Lung (tissue), 12 donors: Measurements from ENCODE around the gene URM1. TPM values are rescaled to one million over a fixed set of nuclear protein-coding genes. Genes with fewer than 3 reads are reported as not detected.
"Not testable (repeated sequence)": the region's sequence is repeated elsewhere in the genome, so short reads cannot be mapped to it uniquely, and the experiment has no call there.

Experiments
- ATAC-seq: fragments of 200-7000 bp; cut with Tn5 transposase; one replicate; pipeline ENCODE4 v1.9.1; 2020; ENCODE audit warnings: moderate number of reproducible peaks; ENCODE audit not compliant: insufficient read depth, low FRiP score
- DNase-seq, 3 donors: peaks; one replicate each; pipeline ENCODE4 v3.0.0-alpha.2; 2013 to 2017
- H3K27ac ChIP-seq, 2 donors: one replicate each; pipeline ENCODE4 v1.5.1; 2013; ENCODE audit warnings: mild to moderate bottlenecking in 2 of 2, moderate library complexity in 2 of 2, control low read depth in 1 of 2, inconsistent platforms in 1 of 2, low read depth in 1 of 2, low read length in 1 of 2
- H3K27me3 ChIP-seq, 3 donors: one replicate each; pipeline ENCODE4 v1.5.1; 2013; ENCODE audit warnings: low read length in 2 of 3; ENCODE audit not compliant: control insufficient read depth in 3 of 3, insufficient read depth in 3 of 3
- H3K36me3 ChIP-seq, 4 donors: one replicate each; pipeline ENCODE4 v1.5.1; 2013; ENCODE audit warnings: low read length in 4 of 4, mild to moderate bottlenecking in 1 of 4, moderate library complexity in 1 of 4; ENCODE audit not compliant: control insufficient read depth in 4 of 4, insufficient read depth in 4 of 4
- H3K4me1 ChIP-seq, 5 donors: one replicate each; pipeline ENCODE4 v1.5.1; 2013; ENCODE audit warnings: low read length in 5 of 5, mild to moderate bottlenecking in 2 of 5, moderate library complexity in 1 of 5; ENCODE audit not compliant: control insufficient read depth in 5 of 5, insufficient read depth in 5 of 5
- H3K4me3 ChIP-seq: one replicate; pipeline ENCODE4 v1.5.1; 2013; ENCODE audit warnings: mild to moderate bottlenecking, control low read depth, moderate library complexity
- H3K9ac ChIP-seq, 2 donors: one replicate each; pipeline ENCODE4 v1.5.1; 2013; ENCODE audit warnings: low read length in 2 of 2, control low read depth in 1 of 2; ENCODE audit not compliant: insufficient read depth in 1 of 2
- H3K9me3 ChIP-seq, 4 donors: one replicate each; pipeline ENCODE4 v1.5.1; 2013; ENCODE audit warnings: low read length in 3 of 4, mild to moderate bottlenecking in 1 of 4, moderate library complexity in 1 of 4; ENCODE audit not compliant: control insufficient read depth in 4 of 4, insufficient read depth in 3 of 4
- WGBS, 2 donors: extraction: QIAGEN DNeasy Blood & Tissue Kit; methylation state at CpG; one replicate each; pipeline ENCODE4 v1.1.7; 2013; 5-methylcytosine and 5-hydroxymethylcytosine counted together
- polyA plus RNA-seq, 2 donors: library from polyadenylated mRNA; stranded (reverse); fragments of 200-250 nt; gene quantifications; one replicate each; pipeline ENCODE4 v1.2.1, GENCODE V29; 2013
- total RNA-seq, 2 donors: library from RNA; depleted of rRNA in 1 of 2; stranded (reverse); fragments of >200 nt in 1 of 2; gene quantifications; one replicate each; pipeline ENCODE4 v1.2.1, GENCODE V29; 2014 to 2021
- TF ChIP-seq, protein P1 (sequence below): IDR thresholded peaks from 2 replicates; pipeline ENCODE4 v1.5.1; 2012; ENCODE audit warnings: mild to moderate bottlenecking; ENCODE audit errors: control extremely low read depth, extremely low read depth
- donor health status: control.
- donor health status: control.
- donor health status: Bipolar disorder and iron deficiency.
- donor health status: healthy.
- donor health status: DM: yes; HTN: yes; CAD: no.

Gene URM1
- total and polyA plus RNA-seq, 4 donors: 35.1 to 67.2 (median 61.3) TPM

DNA sequence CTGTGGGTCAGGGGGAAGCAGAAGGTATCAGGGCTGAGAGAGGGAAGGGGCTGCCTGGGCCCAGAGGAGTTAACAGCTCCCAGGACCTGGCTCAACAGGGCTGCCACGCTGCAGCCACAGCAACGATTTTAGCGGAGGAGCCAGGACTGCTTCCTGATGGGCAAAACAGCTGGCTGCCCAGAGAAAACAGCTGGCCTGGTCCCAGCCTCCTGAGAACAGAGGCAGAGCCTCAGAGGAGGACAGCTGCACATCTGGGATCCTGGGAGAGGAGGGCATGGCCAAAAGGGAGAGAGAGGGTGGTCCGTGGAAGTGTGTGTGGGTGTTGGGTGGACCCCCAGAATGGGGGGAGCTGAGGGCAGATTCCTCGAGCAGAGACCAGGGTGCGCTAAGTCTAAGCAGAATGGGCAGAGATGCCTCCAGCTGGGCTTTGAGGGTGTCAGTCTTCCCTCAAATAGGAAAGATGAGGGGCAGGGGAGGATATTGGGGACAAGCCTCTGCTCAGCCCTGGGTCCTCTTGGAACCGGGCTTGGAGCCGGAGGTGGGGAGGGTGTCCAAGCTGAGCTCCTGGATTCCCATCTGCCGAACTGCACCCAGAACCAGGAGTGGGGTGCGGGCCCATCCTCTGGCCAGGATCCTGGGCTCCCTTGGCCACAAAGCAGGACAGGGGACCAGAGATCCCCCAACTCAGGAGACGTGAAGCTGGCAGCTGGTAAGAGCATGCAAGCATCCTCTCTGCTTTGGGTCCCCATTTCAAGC lies 40.4 kb downstream of the URM1 start:
- peaks cover 0 to 4% (median 3%) of the 10 kb centered on the region in 3 donors for H3K27me3 ChIP-seq
- DNase-seq (peak; percentile 59 to 67 (median 65)), ATAC-seq (no peak)
- WGBS, 2 donors: 54 to 55% methylated on average over 11 of the region's 11 CpGs
- TF ChIP-seq, protein P1, sequence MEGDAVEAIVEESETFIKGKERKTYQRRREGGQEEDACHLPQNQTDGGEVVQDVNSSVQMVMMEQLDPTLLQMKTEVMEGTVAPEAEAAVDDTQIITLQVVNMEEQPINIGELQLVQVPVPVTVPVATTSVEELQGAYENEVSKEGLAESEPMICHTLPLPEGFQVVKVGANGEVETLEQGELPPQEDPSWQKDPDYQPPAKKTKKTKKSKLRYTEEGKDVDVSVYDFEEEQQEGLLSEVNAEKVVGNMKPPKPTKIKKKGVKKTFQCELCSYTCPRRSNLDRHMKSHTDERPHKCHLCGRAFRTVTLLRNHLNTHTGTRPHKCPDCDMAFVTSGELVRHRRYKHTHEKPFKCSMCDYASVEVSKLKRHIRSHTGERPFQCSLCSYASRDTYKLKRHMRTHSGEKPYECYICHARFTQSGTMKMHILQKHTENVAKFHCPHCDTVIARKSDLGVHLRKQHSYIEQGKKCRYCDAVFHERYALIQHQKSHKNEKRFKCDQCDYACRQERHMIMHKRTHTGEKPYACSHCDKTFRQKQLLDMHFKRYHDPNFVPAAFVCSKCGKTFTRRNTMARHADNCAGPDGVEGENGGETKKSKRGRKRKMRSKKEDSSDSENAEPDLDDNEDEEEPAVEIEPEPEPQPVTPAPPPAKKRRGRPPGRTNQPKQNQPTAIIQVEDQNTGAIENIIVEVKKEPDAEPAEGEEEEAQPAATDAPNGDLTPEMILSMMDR: no peak
- no peak overlapping the region for H3K27ac ChIP-seq
- no peaks in the 10 kb centered on the region for H3K9me3 ChIP-seq
- no peak overlapping the region for H3K9ac ChIP-seq
- peaks cover 0 to 2% (median 0%) of the 10 kb centered on the region in 5 donors for H3K4me1 ChIP-seq
- no peak overlapping the region for H3K4me3 ChIP-seq
- H3K36me3 ChIP-seq: no peaks in the 10 kb centered on the region

DNA sequence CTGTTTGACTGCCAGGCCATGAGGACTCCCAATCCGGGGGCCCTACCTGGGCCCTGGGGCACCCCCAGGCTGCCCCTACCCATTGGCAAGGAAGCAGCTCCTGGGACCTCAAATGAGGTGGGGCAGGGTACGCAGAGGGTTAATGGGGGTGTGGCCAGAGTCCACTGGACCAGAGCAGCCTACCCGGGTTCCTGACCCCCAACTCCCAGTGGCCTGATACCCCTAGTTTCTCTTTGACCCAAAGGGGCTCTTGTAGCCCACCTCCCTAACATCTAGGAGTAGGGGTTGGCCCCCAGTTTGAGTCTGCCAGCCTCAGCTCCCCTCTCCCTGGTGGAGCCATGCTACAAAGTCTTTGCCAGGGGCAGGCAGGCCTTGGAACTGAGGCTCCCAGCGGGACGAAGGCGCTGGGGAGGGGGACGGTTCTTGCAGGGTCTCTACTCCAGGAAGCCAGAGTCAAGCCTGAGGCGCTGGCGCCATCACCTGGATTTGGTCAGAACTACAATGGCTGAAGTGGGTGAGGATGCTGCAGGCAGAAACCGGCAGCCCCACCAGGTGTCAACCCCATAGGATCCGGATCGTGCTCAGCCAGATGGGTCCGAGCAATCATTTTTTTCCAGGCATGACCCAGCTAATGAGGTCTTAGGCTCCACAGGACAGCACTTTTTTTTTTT lies 41.1 kb downstream of the URM1 start:
- Histone ChIP-seq H3K4me3 (no peak overlapping the region), H3K36me3 (no peaks in the 10 kb centered on the region), H3K9ac (no peak overlapping the region), H3K4me1 (peaks cover 0 to 3% (median 0%) of the 10 kb centered on the region in 5 donors), H3K27me3 (peaks cover 0 to 4% (median 3%) of the 10 kb centered on the region in 3 donors), H3K27ac (no peak overlapping the region), H3K9me3 (no peaks in the 10 kb centered on the region)
- TF ChIP-seq, protein P1: peak; percentile 18
- 15 to 16% methylated on average over 13 of the region's 13 CpGs for WGBS, 2 donors
- DNase-seq: peak; percentile 71 to 81 (median 73)
- ATAC-seq: peak; percentile 69

DNA sequence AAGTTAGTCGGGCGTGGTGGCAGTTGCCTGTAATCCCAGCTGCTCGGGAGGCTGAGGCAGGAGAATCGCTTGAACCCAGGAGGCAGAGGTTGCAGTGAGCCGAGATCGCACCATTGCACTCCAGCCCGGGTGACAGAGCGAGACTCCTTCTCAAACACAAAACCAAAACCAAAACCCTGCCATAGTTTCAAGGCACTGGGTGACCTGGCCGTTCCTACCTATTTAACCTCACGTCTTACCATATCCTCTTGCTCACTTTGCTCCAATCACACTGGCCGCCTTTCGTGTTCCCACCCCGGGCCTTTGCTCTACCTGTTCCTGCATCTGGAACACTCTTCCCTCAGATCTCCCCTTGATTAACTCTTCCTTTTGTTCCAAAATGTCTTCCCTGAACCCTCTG lies 42.6 kb downstream of the URM1 start:
- 87 to 92% methylated on average over 13 of the region's 13 CpGs for WGBS, 2 donors
- not testable (repeated sequence) for DNase-seq, ATAC-seq, H3K4me3 ChIP-seq, H3K27me3 ChIP-seq, H3K36me3 ChIP-seq, H3K4me1 ChIP-seq, H3K27ac ChIP-seq, H3K9ac ChIP-seq, H3K9me3 ChIP-seq

DNA sequence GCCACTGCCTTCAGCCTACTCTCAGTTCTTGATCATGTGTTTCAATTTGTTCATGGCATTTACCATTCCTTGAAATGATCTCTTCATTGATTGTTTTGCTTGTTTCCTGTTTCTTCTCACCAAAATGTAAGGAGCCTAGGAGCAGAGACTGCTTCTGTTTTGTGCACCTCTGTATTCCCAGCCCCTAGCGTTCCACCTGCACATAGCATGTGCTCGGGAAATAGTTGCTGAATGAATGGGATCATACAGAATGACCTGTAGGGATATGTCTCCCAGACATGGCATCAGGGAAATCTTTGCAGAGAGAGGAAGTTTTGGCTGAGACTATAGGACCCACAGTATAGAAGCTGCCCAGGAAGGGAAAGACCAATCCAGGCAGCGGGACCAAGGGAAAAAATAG lies 43.3 kb downstream of the URM1 start:
- H3K9me3 ChIP-seq: no peaks in the 10 kb centered on the region
- ATAC-seq: no peak
- 64 to 70% methylated on average over 3 of the region's 3 CpGs for WGBS, 2 donors
- H3K9ac ChIP-seq: no peak overlapping the region
- H3K27ac ChIP-seq: no peak overlapping the region
- DNase-seq: no peak
- no peaks in the 10 kb centered on the region for H3K36me3 ChIP-seq
- H3K4me3 ChIP-seq: no peak overlapping the region
- no peaks in the 10 kb centered on the region for H3K27me3 ChIP-seq
- TF ChIP-seq, protein P1: no peak
- peaks cover 0 to 10% (median 0%) of the 10 kb centered on the region in 5 donors for H3K4me1 ChIP-seq
